Osteocyte (in vitro differentiated cells): ENCODE data around the gene NCSTN. TPM values are rescaled to one million over a fixed set of nuclear protein-coding genes. Genes with fewer than 3 reads are reported as not detected.

Experiments
- DNase-seq: peaks from one replicate; pipeline ENCODE4 v3.0.0; 2021; ENCODE audit warnings: mixed read lengths; ENCODE audit not compliant: unreplicated experiment; ENCODE audit errors: extremely low spot score
- H3K27ac Mint-ChIP-seq: one replicate; pipeline ENCODE4 v1.8.0; 2021; ENCODE audit warnings: mild to moderate bottlenecking, mixed read lengths; ENCODE audit not compliant: unreplicated experiment
- H3K27me3 Mint-ChIP-seq: one replicate; pipeline ENCODE4 v1.8.0; 2021; ENCODE audit warnings: mixed read lengths; ENCODE audit not compliant: unreplicated experiment
- H3K36me3 Mint-ChIP-seq: one replicate; pipeline ENCODE4 v1.8.0; 2021; ENCODE audit warnings: mixed read lengths; ENCODE audit not compliant: unreplicated experiment
- H3K4me1 Mint-ChIP-seq: one replicate; pipeline ENCODE4 v1.8.0; 2021; ENCODE audit warnings: mixed read lengths; ENCODE audit not compliant: unreplicated experiment
- H3K4me3 Mint-ChIP-seq: one replicate; pipeline ENCODE4 v1.8.0; 2021; ENCODE audit warnings: mild to moderate bottlenecking, moderate library complexity, mixed read lengths; ENCODE audit not compliant: unreplicated experiment
- H3K9me3 Mint-ChIP-seq: one replicate; pipeline ENCODE4 v1.8.0; 2021; ENCODE audit warnings: mixed read lengths; ENCODE audit not compliant: unreplicated experiment
- CTCF ChIP-seq: fragments of 200-600 bp; sonication (generic); IDR thresholded peaks from 2 replicates; pipeline ENCODE4 v1.5.0; 2021; ENCODE audit warnings: antibody characterized with exemption, mild to moderate bottlenecking, moderate library complexity
- total RNA-seq: library from RNA; stranded (reverse); gene quantifications from 2 replicates; pipeline ENCODE4 v1.2.1, GENCODE V29; 2021

The NCSTN gene
- total RNA-seq, 1 donor from 2014 or later, result 132 TPM

GRCh38 chr1:160353223-160353622, 10.0 kb downstream of the NCSTN start:
- no peaks in the 10 kb centered on the region for H3K27me3 Mint-ChIP-seq
- H3K4me1 Mint-ChIP-seq, result no peaks in the 10 kb centered on the region
- no peak overlapping the region for H3K4me3 Mint-ChIP-seq
- no peak for TF ChIP-seq CTCF
- no peaks in the 10 kb centered on the region for H3K9me3 Mint-ChIP-seq
- H3K36me3 Mint-ChIP-seq, result peaks cover 59% of the 10 kb centered on the region
- peak; percentile 60 for DNase-seq
- no peak overlapping the region for H3K27ac Mint-ChIP-seq

- Mint-ChIP-seq H3K9me3 (no peaks in the 10 kb centered on the region), H3K36me3 (peaks cover 67% of the 10 kb centered on the region), H3K27me3 (no peaks in the 10 kb centered on the region), H3K4me3 (no peak overlapping the region), H3K27ac (no peak overlapping the region), H3K4me1 (no peaks in the 10 kb centered on the region)
- DNase-seq, result no peak
- TF ChIP-seq CTCF, result peak; percentile 56
Measured at GRCh38 chr1:160354388-160354985, 11.3 kb downstream of the NCSTN start.

- TF ChIP-seq CTCF, result no peak
- Mint-ChIP-seq H3K4me3 (no peak overlapping the region), H3K27ac (no peak overlapping the region), H3K4me1 (peaks cover 5% of the 10 kb centered on the region), H3K36me3 (peaks cover 56% of the 10 kb centered on the region), H3K27me3 (no peaks in the 10 kb centered on the region), H3K9me3 (no peaks in the 10 kb centered on the region)
- no peak for DNase-seq
Measured at GRCh38 chr1:160357286-160358002, 14.3 kb downstream of the NCSTN start.

- Mint-ChIP-seq H3K27ac (no peak overlapping the region), H3K9me3 (no peaks in the 10 kb centered on the region), H3K4me3 (no peak overlapping the region), H3K36me3 (peaks cover 52% of the 10 kb centered on the region), H3K27me3 (no peaks in the 10 kb centered on the region), H3K4me1 (peaks cover 5% of the 10 kb centered on the region)
- TF ChIP-seq CTCF, result no peak
- DNase-seq, result no peak
Measured at GRCh38 chr1:160358073-160358472, 14.9 kb downstream of the NCSTN start.

GRCh38 chr1:160359559-160360226, 16.5 kb downstream of the NCSTN start:
- no peak for DNase-seq
- Mint-ChIP-seq H3K9me3 (no peaks in the 10 kb centered on the region), H3K36me3 (peaks cover 41% of the 10 kb centered on the region)

More at GRCh38 chr1:160359559-160360226, 16.5 kb downstream of the NCSTN start:
- no peaks in the 10 kb centered on the region for H3K27me3 Mint-ChIP-seq
- H3K4me1 Mint-ChIP-seq, result peaks cover 9% of the 10 kb centered on the region
- H3K27ac Mint-ChIP-seq, result no peak overlapping the region
- no peak for TF ChIP-seq CTCF
- no peak overlapping the region for H3K4me3 Mint-ChIP-seq
